ENCODE data around the gene CREB5.

DNA sequence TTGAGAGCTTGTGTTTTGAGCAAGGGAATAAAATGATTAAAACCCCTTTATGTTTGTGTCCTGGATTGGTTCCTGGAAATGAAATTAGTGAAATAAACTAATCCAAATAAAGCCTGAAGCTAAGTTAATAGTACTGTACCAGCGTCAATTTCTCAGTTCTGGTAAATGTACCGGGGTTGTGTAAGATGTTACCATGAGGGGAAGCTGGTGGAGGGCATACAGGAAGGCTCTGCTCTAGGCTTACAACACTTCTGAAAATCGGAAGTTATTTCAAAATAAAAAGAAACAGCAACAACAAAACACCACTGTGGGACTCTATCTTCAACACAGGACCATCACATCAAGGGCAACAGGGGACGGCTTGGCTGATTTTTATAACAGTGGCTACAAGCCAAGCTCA lies 257.0 kb downstream of the CREB5 start:
- peak in 2 of 4 donors; percentile 37 to 60 for TF ChIP-seq EP300 (IDR thresholded peaks at IDR 0.05)
- TF ChIP-seq, protein P1, sequence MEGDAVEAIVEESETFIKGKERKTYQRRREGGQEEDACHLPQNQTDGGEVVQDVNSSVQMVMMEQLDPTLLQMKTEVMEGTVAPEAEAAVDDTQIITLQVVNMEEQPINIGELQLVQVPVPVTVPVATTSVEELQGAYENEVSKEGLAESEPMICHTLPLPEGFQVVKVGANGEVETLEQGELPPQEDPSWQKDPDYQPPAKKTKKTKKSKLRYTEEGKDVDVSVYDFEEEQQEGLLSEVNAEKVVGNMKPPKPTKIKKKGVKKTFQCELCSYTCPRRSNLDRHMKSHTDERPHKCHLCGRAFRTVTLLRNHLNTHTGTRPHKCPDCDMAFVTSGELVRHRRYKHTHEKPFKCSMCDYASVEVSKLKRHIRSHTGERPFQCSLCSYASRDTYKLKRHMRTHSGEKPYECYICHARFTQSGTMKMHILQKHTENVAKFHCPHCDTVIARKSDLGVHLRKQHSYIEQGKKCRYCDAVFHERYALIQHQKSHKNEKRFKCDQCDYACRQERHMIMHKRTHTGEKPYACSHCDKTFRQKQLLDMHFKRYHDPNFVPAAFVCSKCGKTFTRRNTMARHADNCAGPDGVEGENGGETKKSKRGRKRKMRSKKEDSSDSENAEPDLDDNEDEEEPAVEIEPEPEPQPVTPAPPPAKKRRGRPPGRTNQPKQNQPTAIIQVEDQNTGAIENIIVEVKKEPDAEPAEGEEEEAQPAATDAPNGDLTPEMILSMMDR (IDR thresholded peaks at IDR 0.05) = no peak
- no peak for TF ChIP-seq POLR2A (IDR thresholded peaks at IDR 0.05)
